B cell (primary cell): ENCODE results near the gene PCDHGA2. TPM values are rescaled to one million over a fixed set of nuclear protein-coding genes. Genes with fewer than 3 reads are reported as not detected.
"Not testable (repeated sequence)": the region's sequence is repeated elsewhere in the genome, so short reads cannot be mapped to it uniquely, and the experiment has no call there.

ENCODE experiments used
- ATAC-seq: fragments of 200-7000 bp; cut with Tn5 transposase; one replicate; pipeline ENCODE4 v1.10.0; 2021; ENCODE audit warnings: low read depth, mild to moderate bottlenecking, moderate number of reproducible peaks, moderate library complexity
- CTCF ChIA-PET: fragments of 350-600 bp; sonication (Branson Sonifier 250); formaldehyde crosslinking; loops from one replicate; lab custom pipeline; 2021; ENCODE audit warnings: antibody characterized with exemption, inconsistent platforms; lab: Charles Lee
- POLR2A ChIA-PET: fragments of 350-600 bp; sonication (Branson Sonifier 250); formaldehyde crosslinking; loops from one replicate; lab custom pipeline; 2021; ENCODE audit warnings: antibody characterized with exemption; lab: Charles Lee
- DNase-seq: peaks from one replicate; pipeline ENCODE4 v3.0.0; 2013
- H2AFZ ChIP-seq: 2 replicates; pipeline ENCODE4 v1.6.1; 2012; ENCODE audit warnings: mild to moderate bottlenecking, low read depth, low read length; ENCODE audit not compliant: insufficient read depth, poor library complexity, severe bottlenecking
- H3K27ac ChIP-seq, 2 donors: 1 replicate in 1 of 2; 2 replicates in 1 of 2; pipeline ENCODE4 v1.5.1; 2012 to 2013; ENCODE audit warnings: low read length in 2 of 2, mild to moderate bottlenecking in 2 of 2, moderate library complexity in 1 of 2
- H3K27me3 ChIP-seq, 4 experiments: fragments of 200-600 bp in 1 of 4; sonication (generic) in 1 of 4; replicated peaks in 1 of 4; 1 replicate in 2 of 4; 2 replicates in 2 of 4; pipeline versions ENCODE4 v1.6.1 to v1.7.0; 2013 to 2016; ENCODE audit warnings: low read length in 3 of 4, mild to moderate bottlenecking in 2 of 4, mixed read lengths in 1 of 4, moderate library complexity in 1 of 4; ENCODE audit not compliant: insufficient read depth in 4 of 4, control insufficient read depth in 3 of 4; ENCODE audit errors: control extremely low read depth in 1 of 4
- H3K36me3 ChIP-seq, 2 experiments: replicated peaks in 1 of 2; 1 replicate in 1 of 2; 2 replicates in 1 of 2; pipeline versions ENCODE4 v1.6.1 to v1.7.1; 2013; ENCODE audit warnings: low read length in 1 of 2; ENCODE audit not compliant: insufficient read depth in 2 of 2, control insufficient read depth in 1 of 2; ENCODE audit errors: control extremely low read depth in 1 of 2, extremely low read depth in 1 of 2
- H3K4me1 ChIP-seq, 2 donors: fragments of 200-600 bp in 1 of 2; sonication (generic) in 1 of 2; 1 replicate in 1 of 2; 2 replicates in 1 of 2; pipeline versions ENCODE4 v1.5.1 to v1.6.1; 2013 to 2017; ENCODE audit warnings: low read length in 2 of 2; ENCODE audit not compliant: control insufficient read depth in 2 of 2, insufficient read depth in 2 of 2
- H3K4me2 ChIP-seq: replicated peaks from 2 replicates; pipeline ENCODE3; 2012; ENCODE audit warnings: mild to moderate bottlenecking, low read depth, low read length; ENCODE audit not compliant: poor library complexity, severe bottlenecking
- H3K4me3 ChIP-seq, 5 experiments: fragments of 200-600 bp in 1 of 5; sonication (generic) in 1 of 5; 1 replicate in 3 of 5; 2 replicates in 2 of 5; pipeline versions ENCODE4 v1.5.1 to v1.7.0; 2011 to 2016; ENCODE audit warnings: low read length in 4 of 5, mild to moderate bottlenecking in 4 of 5, low read depth in 2 of 5, control low read depth in 1 of 5, moderate library complexity in 1 of 5; ENCODE audit not compliant: insufficient read depth in 1 of 5; ENCODE audit errors: control extremely low read depth in 1 of 5, extremely low read depth in 1 of 5
- H3K79me2 ChIP-seq: fragments of 200-600 bp; sonication (generic); one replicate; pipeline ENCODE4 v1.6.0; 2016; ENCODE audit warnings: low read length; ENCODE audit not compliant: control insufficient read depth, insufficient read depth
- H3K9ac ChIP-seq: fragments of 200-600 bp; sonication (generic); 2 replicates; pipeline ENCODE4 v1.6.1; 2017; ENCODE audit warnings: mild to moderate bottlenecking, low read length, moderate library complexity
- H3K9me3 ChIP-seq, 3 donors: one replicate each; pipeline versions ENCODE4 v1.6.1 to v1.7.1; 2013; ENCODE audit warnings: low read length in 2 of 3; ENCODE audit not compliant: control insufficient read depth in 2 of 3, insufficient read depth in 1 of 3; ENCODE audit errors: control extremely low read depth in 1 of 3
- H4K20me1 ChIP-seq: 2 replicates; pipeline ENCODE4 v1.6.0; 2012; ENCODE audit warnings: mild to moderate bottlenecking, low read length; ENCODE audit not compliant: insufficient read depth, control insufficient read depth, poor library complexity, severe bottlenecking
- H3K27ac Mint-ChIP-seq: one replicate; pipeline ENCODE4 v1.8.0; 2021; ENCODE audit warnings: mixed read lengths
- H3K27me3 Mint-ChIP-seq: one replicate; pipeline ENCODE4 v1.8.0; 2021; ENCODE audit warnings: mixed read lengths
- H3K4me1 Mint-ChIP-seq: one replicate; pipeline ENCODE4 v1.8.0; 2021; ENCODE audit warnings: mixed read lengths
- H3K4me3 Mint-ChIP-seq: one replicate; pipeline ENCODE4 v1.8.0; 2021; ENCODE audit warnings: mixed read lengths
- H3K9me3 Mint-ChIP-seq: one replicate; pipeline ENCODE4 v1.8.0; 2022; ENCODE audit warnings: mixed read lengths; ENCODE audit not compliant: insufficient read depth
- EZH2 ChIP-seq: IDR thresholded peaks from 2 replicates; pipeline ENCODE4 v1.6.1; 2012; ENCODE audit warnings: borderline replicate concordance, low read depth, mild to moderate bottlenecking, moderate library complexity, low read length; ENCODE audit not compliant: insufficient read depth, poor library complexity, severe bottlenecking
- WGBS: methylation state at CpG from one replicate; pipeline ENCODE4 v1.1.5; 2013; ENCODE audit warnings: missing lambda C conversion rate; ENCODE audit not compliant: insufficient coverage; 5-methylcytosine and 5-hydroxymethylcytosine counted together
- intact Hi-C: fragments of 100-400 bp; cut with micrococcal nuclease; formaldehyde crosslinking; loops from one replicate; pipeline ENCODE4 v1.10.0; 2022
- polyA plus RNA-seq: library from polyadenylated mRNA; depleted of rRNA; stranded (reverse); fragments of >200 nt; gene quantifications from 2 replicates; pipeline ENCODE4 v1.2.3, GENCODE V29; 2012
- total RNA-seq, 2 donors: library from RNA; stranded (reverse); fragments of 120-200 nt in 1 of 2; gene quantifications; 1 replicate in 1 of 2; 2 replicates in 1 of 2; pipeline versions ENCODE4 v1.2.3 to v1.2.4, GENCODE V29; 2013 to 2022
- TF ChIP-seq, protein P1 (sequence below): fragments of 200-600 bp; IDR thresholded peaks from one replicate; pipeline ENCODE4 v1.8.0; 2022; ENCODE audit warnings: antibody characterized with exemption, mild to moderate bottlenecking

PCDHGA2 gene
- total and polyA plus RNA-seq, 2 donors (not counting 1 experiment from before 2014, with no cell fraction given), result 0.07 to 0.09 TPM

DNA sequence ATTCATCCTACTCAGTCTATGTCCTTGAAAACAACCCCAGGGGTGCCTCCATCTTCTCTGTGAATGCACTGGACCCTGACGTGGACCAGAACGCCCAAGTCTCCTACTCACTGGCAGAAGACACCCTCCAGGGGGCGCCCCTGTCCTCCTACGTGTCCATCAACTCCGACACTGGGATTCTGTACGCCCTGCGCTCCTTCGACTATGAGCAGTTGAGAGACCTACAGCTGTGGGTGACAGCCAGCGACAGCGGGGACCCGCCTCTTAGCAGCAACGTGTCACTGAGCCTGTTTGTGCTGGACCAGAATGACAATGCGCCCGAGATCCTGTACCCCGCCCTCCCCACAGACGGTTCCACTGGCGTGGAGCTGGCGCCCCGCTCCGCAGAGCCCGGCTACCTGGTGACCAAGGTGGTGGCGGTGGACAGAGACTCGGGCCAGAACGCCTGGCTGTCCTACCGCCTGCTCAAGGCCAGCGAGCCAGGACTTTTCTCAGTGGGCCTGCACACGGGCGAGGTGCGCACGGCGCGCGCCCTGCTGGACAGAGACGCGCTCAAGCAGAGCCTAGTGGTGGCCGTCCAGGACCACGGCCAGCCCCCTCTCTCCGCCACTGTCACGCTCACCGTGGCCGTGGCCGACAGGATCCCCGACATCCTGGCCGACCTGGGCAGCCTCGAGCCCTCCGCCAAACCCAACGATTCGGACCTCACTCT is 37.0 kb downstream of the PCDHGA2 start:
- H3K9ac ChIP-seq, H3K4me1 Mint-ChIP-seq, POLR2A ChIA-PET, H3K4me2 ChIP-seq, H3K4me3 ChIP-seq, H3K4me1 ChIP-seq, H3K79me2 ChIP-seq, H3K36me3 ChIP-seq, H4K20me1 ChIP-seq, H3K27ac Mint-ChIP-seq, H3K27ac ChIP-seq, H3K4me3 Mint-ChIP-seq, H2AFZ ChIP-seq, DNase-seq, intact Hi-C loops, ATAC-seq: not testable (repeated sequence)
- CTCF ChIA-PET, result interaction anchor here (1.4 to 2.0 kb wide), 2 partner anchors 32 to 188 kb away, joined by 4 to 5 read pairs; partner anchors contain the start of gene PCDHGB6
- Mint-ChIP-seq H3K9me3 (peaks cover 12% of the 10 kb centered on the region), H3K27me3 (peaks cover 44% of the 10 kb centered on the region)
- peaks cover 0 to 55% (median 30%) of the 10 kb centered on the region in 4 experiments for H3K27me3 ChIP-seq
- H3K9me3 ChIP-seq, result peaks cover 0 to 58% (median 46%) of the 10 kb centered on the region in 3 donors
- WGBS, result 56% methylated on average over 33 of the region's 48 CpGs

DNA sequence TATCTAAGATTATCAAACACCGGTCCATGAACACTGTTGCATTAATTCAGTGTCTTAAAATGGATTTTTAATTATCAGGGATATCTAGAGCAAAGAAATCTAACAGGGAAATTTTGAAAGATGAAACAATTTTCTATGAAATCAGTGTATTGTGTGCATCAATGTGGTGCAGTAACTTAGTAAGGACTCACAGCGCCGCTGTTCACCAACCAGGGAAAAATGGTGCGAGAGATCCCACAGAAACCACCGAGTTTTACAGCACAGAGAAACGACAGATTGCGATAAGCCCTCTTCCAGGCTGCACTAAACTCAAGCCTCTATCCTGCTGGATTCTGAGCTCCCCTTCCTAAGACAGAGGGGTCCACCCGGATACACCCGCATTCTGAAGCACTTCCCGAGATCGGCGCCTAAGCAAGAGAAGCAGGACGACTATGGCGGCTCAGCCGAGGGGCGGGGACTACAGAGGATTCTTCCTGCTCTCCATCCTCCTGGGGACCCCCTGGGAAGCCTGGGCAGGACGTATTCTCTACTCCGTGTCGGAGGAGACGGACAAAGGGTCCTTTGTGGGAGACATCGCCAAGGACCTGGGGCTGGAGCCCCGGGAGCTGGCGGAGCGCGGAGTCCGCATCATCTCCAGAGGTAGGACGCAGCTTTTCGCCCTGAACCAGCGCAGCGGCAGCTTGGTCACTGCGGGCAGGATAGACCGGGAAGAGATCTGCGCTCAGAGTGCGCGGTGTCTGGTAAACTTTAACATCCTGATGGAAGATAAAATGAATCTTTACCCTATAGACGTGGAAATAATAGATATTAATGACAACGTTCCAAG is 44.1 kb downstream of the PCDHGA2 start, which contains the start of gene PCDHGA7:
TSS of gene PCDHGA7 (plus strand) at position 274 of the 826 bp plus-strand sequence. CDS start at position 432, 158 bp downstream.
- intact Hi-C loops, result no loop called here
- no peak for TF ChIP-seq EZH2
- TF ChIP-seq, protein P1, sequence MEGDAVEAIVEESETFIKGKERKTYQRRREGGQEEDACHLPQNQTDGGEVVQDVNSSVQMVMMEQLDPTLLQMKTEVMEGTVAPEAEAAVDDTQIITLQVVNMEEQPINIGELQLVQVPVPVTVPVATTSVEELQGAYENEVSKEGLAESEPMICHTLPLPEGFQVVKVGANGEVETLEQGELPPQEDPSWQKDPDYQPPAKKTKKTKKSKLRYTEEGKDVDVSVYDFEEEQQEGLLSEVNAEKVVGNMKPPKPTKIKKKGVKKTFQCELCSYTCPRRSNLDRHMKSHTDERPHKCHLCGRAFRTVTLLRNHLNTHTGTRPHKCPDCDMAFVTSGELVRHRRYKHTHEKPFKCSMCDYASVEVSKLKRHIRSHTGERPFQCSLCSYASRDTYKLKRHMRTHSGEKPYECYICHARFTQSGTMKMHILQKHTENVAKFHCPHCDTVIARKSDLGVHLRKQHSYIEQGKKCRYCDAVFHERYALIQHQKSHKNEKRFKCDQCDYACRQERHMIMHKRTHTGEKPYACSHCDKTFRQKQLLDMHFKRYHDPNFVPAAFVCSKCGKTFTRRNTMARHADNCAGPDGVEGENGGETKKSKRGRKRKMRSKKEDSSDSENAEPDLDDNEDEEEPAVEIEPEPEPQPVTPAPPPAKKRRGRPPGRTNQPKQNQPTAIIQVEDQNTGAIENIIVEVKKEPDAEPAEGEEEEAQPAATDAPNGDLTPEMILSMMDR, result no peak
- DNase-seq, result no peak
- H3K4me3 Mint-ChIP-seq, result peak within 1 kb of the TSS; percentile 81
- H3K4me1 Mint-ChIP-seq, result peaks cover 3% of the 10 kb centered on the region
- Histone ChIP-seq H3K36me3 (no peaks in the 10 kb centered on the region), H3K27me3 (peaks cover 0 to 43% (median 28%) of the 10 kb centered on the region in 4 experiments), H3K4me2 (peak within 1 kb of the TSS; percentile 25), H3K79me2 (no peaks in the 10 kb centered on the region), H3K9ac (no peak within 1 kb of the TSS), H3K9me3 (peaks cover 5 to 37% (median 25%) of the 10 kb centered on the region in 3 donors), H4K20me1 (no peaks in the 10 kb centered on the region), H3K4me3 (peak within 1 kb of the TSS in 3 of 5 experiments; percentile 1 to 36 (median 24)), H2AFZ (no peak within 1 kb of the TSS), H3K4me1 (no peaks in the 10 kb centered on the region), H3K27ac (no peak within 1 kb of the TSS)
- peaks cover 58% of the 10 kb centered on the region for H3K27me3 Mint-ChIP-seq
- ATAC-seq, result no peak
- H3K9me3 Mint-ChIP-seq, result peaks cover 7% of the 10 kb centered on the region
- 22% methylated on average over 29 of the region's 37 CpGs for WGBS
- ChIA-PET POLR2A (no interaction called here), CTCF (no interaction called here)
- no peak within 1 kb of the TSS for H3K27ac Mint-ChIP-seq
